Spleen (tissue), 7 donors: ENCODE data around the gene CMIP.

Experiments used
- CTCF ChIP-seq, 11 experiments: fragments of 200-600 bp in 7 of 11; fragments of 450-650 bp in 4 of 11; sonication (generic) in 4 of 11; IDR thresholded peaks in 8 of 11; conservative IDR thresholded peaks in 3 of 11; 1 replicate in 7 of 11; 2 replicates in 4 of 11; pipeline versions ENCODE4 v1.4.0 to v1.8.0; 2016 to 2021; ENCODE audit warnings: antibody characterized with exemption in 11 of 11, inconsistent platforms in 4 of 11, mild to moderate bottlenecking in 1 of 11
- POLR2A ChIP-seq, 3 donors: fragments of 450-650 bp; IDR thresholded peaks; one replicate each; pipeline ENCODE4 v1.5.1; 2017; ENCODE audit warnings: antibody characterized with exemption in 3 of 3, mild to moderate bottlenecking in 1 of 3
- POLR2AphosphoS5 ChIP-seq, 3 donors: sonication (generic); formaldehyde crosslinking; IDR thresholded peaks; one replicate each; pipeline ENCODE4 v1.5.1; 2017; ENCODE audit warnings: antibody characterized with exemption in 3 of 3
- donor health status: DM: no; HTN: no; CAD: no; lungs with moderate emphysema.
- donor health status: DM: no; HTN: no; CAD: no.
- donor health status: DM: no; HTN: no; CAD: no.

DNA sequence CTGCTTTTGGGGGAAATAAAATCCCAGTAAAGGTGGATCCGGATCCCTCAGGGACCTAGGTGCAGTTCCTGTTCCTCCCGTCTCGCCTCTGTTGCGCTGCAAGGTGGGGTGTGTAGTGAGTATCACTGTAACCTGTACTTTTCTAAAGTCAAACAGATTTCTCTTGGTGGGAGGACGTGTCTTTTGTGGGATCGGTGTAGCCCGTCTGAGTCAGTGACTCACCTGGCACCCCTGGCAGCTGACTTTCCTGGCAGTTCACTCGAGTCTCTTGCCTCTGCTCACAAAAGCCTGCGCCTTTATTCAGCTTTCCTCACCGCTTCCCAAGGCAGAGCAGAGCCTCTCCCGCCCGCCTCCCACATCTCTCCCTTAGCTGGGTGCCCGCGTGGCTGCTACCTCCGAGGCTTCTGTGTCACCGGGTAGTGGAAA is 85.7 kb downstream of the CMIP start:
- TF ChIP-seq CTCF (IDR thresholded peaks at IDR 0.05 in 8 of 11, conservative IDR thresholded peaks at IDR 0.05 in 3 of 11): no peak
- no peak for TF ChIP-seq POLR2AphosphoS5 (IDR thresholded peaks at IDR 0.05)
- TF ChIP-seq POLR2A (IDR thresholded peaks at IDR 0.05): no peak
